22Rv1 (cell line): ENCODE data around the gene MTHFD1.
"Not testable (repeated sequence)": the region's sequence is repeated elsewhere in the genome, so short reads cannot be mapped to it uniquely, and the experiment has no call there.

Experiments used
- H3K27ac ChIP-seq: fragments of 450-650 bp; 2 replicates; pipeline ENCODE4 v1.5.1; 2017
- ZFX ChIP-seq: fragments of 450-650 bp; IDR thresholded peaks from 2 replicates; pipeline ENCODE4 v1.6.1; 2017; ENCODE audit warnings: antibody characterized with exemption, borderline replicate concordance
- TF ChIP-seq, protein P1 (sequence below): fragments of 450-650 bp; IDR thresholded peaks from 2 replicates; pipeline ENCODE4 v1.5.1; 2017; ENCODE audit warnings: mild to moderate bottlenecking

The MTHFD1 gene

DNA sequence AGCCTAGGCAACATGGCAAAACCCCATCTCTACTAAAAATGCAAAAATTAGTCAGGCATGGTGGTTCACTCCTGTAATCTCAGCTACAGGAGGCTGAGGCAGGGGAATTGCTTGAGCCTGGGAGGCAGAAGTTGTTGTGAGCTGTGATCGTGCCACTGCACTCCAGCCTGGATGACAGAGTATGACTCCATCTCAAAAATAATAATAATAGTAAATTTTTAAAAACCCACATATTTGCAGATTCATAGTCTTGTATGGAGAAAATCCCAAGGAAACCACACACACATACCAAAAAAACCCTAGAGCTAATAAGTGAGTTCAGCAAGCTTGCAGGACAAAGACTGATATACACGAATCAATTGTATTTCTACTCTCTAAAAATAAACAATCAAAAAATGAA is 19.0 kb upstream of the MTHFD1 start:
- H3K27ac ChIP-seq, result no peak overlapping the region

DNA sequence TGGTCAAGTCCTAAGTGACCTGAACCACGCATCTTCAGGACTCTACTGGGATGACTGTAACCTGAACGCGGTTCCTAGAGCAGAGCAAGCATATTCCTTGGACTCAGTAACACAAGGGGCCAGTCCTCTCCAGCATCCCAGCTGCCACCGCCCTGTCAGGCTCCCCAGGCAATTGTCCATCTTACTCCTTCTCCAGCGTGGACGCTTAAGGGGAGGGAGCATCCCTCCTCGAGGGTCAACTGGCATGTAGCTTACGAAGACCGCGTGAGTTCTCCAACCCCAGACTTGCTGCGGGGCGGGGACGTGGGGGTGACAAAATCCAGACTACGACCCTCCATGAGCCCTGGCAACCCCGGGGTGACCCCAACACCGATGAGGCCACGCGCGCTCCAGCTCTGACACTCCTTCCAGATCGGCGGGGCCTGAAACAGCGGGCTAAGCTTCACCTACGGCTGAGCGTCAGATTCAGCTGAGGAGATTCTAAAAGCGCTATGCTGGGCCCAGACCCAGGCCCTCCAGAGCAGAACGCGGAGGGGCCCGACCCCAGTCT is 846 bp upstream of the MTHFD1 start:
- TF ChIP-seq ZFX, result no peak
- TF ChIP-seq, protein P1, sequence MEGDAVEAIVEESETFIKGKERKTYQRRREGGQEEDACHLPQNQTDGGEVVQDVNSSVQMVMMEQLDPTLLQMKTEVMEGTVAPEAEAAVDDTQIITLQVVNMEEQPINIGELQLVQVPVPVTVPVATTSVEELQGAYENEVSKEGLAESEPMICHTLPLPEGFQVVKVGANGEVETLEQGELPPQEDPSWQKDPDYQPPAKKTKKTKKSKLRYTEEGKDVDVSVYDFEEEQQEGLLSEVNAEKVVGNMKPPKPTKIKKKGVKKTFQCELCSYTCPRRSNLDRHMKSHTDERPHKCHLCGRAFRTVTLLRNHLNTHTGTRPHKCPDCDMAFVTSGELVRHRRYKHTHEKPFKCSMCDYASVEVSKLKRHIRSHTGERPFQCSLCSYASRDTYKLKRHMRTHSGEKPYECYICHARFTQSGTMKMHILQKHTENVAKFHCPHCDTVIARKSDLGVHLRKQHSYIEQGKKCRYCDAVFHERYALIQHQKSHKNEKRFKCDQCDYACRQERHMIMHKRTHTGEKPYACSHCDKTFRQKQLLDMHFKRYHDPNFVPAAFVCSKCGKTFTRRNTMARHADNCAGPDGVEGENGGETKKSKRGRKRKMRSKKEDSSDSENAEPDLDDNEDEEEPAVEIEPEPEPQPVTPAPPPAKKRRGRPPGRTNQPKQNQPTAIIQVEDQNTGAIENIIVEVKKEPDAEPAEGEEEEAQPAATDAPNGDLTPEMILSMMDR, result no peak
- H3K27ac ChIP-seq, result peak overlapping the region; percentile 88

More for the DNA sequence above, 19.0 kb upstream of the MTHFD1 start:
- TF ChIP-seq ZFX, result no peak
- TF ChIP-seq, protein P1, result no peak

DNA sequence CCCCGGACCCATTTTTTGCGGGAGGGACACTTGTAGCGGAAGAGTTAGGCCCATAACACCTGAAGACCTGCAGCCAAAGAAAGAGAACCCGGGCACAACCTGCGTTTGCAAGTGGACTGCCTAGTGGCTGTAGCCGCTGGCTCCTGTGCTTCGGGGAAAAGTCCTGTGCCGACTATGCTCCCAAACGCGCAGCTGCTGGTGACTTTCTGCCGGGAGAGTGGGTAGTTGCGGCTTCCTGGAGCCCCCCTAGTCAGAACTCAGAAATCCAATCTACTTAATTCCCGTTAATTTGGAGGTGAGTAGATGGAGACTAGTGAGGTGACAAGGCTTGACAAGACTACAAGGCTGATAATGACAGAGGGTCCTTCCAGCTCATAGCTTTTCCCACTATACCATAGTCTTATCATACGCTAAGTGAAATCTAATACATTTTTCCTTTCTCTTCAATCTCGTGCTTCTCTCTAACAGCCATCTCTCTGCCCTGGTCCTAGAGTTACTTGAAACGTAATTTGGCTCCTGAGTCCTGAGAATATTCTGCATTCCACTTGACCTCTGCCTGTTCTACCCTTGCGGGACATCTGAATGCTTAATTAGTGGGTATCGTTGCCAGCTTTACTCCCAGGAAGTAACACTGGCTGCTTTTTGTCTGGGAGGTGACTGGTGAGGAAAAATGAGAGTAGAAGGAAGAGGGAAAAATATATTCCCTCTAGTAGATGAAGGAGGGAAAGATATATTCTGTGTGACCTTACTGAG is 556 bp downstream of the MTHFD1 start:
- peak overlapping the region; percentile 88 for H3K27ac ChIP-seq
- TF ChIP-seq, protein P1, result no peak
- no peak for TF ChIP-seq ZFX

DNA sequence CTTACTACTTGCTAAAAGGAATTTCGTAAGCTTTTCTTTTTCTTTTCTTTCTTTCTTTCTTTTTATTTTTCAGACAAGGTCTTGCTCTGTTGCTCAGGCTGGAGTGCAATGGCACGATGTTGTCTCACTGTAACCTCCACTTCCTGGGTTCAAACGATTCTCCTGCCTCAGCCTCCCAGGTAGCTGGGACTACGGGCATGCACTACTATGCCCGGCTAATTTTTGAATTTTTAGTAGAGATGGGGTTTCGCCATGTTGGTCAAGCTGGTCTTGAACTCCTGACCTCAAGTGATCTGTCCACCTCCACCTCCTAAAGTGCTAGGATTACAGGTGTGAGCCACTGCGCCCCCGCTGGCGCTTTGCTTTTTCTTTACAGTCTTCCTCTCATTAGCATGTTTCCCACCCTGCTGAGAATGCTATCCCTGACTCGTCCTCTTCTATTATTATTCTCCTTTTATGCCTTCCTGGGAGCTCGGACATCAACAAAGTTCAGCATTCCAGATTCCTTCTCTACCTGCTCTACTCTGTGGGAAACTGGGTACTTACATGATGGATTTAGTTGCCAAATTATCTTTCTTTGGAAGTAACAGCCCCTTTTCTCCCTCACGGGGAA is 3.1 kb downstream of the MTHFD1 start:
- TF ChIP-seq, protein P1, result no peak
- no peak for TF ChIP-seq ZFX
- no peak overlapping the region for H3K27ac ChIP-seq

DNA sequence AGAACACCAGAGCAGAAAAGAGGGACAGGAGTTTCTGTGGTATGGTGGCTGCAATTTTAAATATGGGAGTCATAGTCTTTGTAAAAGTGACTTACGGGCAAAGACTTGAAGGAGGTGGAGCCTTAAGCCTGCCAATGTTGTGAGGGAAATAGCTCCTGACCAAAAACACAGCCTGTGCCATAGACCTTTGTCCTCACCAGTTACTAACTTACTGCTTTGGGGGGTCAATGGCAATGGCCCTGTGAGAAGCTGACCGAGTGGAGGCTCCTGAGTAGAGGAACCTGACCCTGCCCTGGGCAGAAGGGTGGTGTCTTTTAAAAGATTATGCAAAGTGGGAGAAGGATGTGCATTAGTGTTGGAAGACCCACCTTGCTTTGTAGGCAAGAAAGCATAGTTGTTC is 3.8 kb downstream of the MTHFD1 start:
- H3K27ac ChIP-seq, result no peak overlapping the region
- no peak for TF ChIP-seq ZFX

DNA sequence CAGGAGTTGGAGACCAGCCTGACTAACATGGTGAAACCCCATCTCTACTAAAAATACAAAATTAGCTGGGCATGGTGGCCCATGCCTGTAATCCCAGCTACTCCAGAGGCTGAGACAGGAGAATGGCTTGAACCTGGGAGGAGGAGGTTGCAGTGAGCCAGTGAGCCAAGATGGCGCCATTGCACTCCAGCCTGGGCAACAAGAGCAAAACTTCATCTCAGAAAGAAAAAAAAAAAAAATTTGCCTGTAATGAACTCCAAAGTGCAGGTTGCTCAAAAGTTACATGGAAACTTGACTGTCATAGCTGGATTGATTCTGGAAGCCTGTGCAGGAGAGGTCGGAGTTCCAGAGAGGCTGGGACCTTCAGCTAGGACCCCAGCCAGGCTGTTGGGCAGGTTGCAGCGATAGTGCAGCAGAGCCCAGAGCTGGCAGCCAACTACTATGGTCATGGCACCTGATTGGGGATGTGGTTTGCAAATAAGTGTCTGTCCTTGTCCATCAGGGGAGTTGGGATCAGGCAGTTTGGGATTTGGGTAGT is 5.1 kb downstream of the MTHFD1 start:
- H3K27ac ChIP-seq, result not testable (repeated sequence)

DNA sequence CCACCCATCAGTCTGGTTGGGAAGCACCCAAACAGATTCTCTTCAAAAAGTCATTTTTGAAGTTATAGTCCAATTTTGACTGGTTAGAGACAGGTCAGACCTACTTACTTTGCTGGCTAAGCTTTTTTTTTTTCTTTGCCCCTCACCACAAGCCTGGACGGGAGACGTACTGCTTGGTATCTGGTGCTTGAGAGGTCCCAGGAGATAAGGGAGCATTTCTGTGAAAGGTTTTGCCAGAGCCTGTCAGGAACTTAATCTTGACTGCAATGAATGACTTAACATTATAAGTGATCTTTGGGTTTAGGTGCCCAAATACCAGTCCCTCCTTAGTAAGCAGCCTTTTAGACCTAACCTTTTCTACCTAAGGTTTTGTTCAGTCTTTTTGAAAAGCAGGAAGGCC is 6.3 kb downstream of the MTHFD1 start:
- TF ChIP-seq, protein P1, result no peak
- TF ChIP-seq ZFX, result no peak
- no peak overlapping the region for H3K27ac ChIP-seq

DNA sequence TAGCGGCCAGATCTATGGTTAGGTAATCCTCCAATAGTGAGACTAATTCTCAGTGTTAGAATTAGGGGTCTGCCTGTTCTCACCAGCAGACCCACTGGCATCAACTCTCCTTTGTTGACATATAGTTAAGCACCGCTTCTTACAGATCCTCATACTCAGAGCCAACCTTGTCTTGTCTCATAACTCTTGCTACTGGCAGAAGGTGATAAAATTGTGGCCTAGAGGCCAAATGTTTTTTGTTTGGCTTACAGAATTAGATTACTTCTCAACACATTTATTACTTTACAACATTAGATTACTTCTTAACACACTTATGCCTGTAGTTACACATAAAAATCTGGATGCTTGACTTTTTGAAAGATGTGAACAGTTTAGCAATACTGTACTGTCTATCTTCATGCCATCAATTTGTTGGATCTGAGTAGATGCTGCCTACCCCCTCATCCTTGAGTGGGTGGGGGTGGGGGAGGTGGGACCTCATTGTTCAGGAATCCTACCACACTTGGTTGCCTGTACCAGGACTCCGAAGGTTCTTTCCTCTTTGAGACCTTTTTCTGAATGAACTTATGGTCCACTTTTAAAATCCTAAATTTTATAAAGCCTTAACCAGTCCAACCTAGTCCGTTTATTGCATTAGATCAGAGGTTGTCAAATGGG is 7.0 kb downstream of the MTHFD1 start:
- no peak for TF ChIP-seq ZFX
- TF ChIP-seq, protein P1, result no peak
- H3K27ac ChIP-seq, result no peak overlapping the region
